Measurements from ENCODE around the gene MKS1. TPM values are rescaled to one million over a fixed set of nuclear protein-coding genes. Genes with fewer than 3 reads are reported as not detected.

The MKS1 gene
- total and polyA plus RNA-seq, 2 experiments from 2014 or later = 14.0 to 17.4 TPM

- Histone ChIP-seq H3K36me3 (ENCODE audit: insufficient read depth) (no peaks in the 10 kb centered on the region), H3K9me2 (ENCODE audit: insufficient read depth) (no peaks in the 10 kb centered on the region), H3F3A (replicated peaks; ENCODE audit: low read depth) (no peaks in the 10 kb centered on the region), H3K79me2 (replicated peaks; ENCODE audit: insufficient read depth) (no peaks in the 10 kb centered on the region), H4K20me1 (replicated peaks; ENCODE audit: insufficient read depth) (no peaks in the 10 kb centered on the region), H3K4me1 (ENCODE audit: insufficient read depth) (no peaks in the 10 kb centered on the region), H3K27ac (ENCODE audit: low read depth) (no peak overlapping the region), H2AFZ (no peak overlapping the region), H3K4me3 (no peak overlapping the region), H3K27me3 (ENCODE audit: insufficient read depth) (0 out of 2 replicates have a peak, but pooled peaks cover 3% of the 10 kb centered on the region), H3K4me2 (no peak overlapping the region)
- ATAC-seq = no peak
- no peak for DNase-seq (ENCODE audit: low spot score)
- Mint-ChIP-seq H3K4me1 (no peaks in the 10 kb centered on the region; the same call in 2 of the 3 replicates), H3K9me3 (no peaks in the 10 kb centered on the region), H3K27me3 (ENCODE audit: insufficient read depth, low read depth, poor library complexity) (peaks cover 19% of the 10 kb centered on the region), H3K36me3 (ENCODE audit: low read depth) (no peaks in the 10 kb centered on the region), H3K4me3 (no peak overlapping the region), H3K27ac (no peak overlapping the region)
- TF ChIP-seq REST (IDR thresholded peaks at IDR 0.05; ENCODE audit: unreplicated experiment) = no peak
- TF ChIP-seq POLR2AphosphoS5 (IDR thresholded peaks at IDR 0.05; ENCODE audit: low read depth) = no peak
- no peak for TF ChIP-seq STAT1 (IDR thresholded peaks at IDR 0.05; ENCODE audit: unreplicated experiment)
- TF ChIP-seq ZNF114 (CRISPR knock-in tag; IDR thresholded peaks at IDR 0.05) = no peak
- no peak for TF ChIP-seq EZH2 (IDR thresholded peaks at IDR 0.05; ENCODE audit: low read depth, unreplicated experiment)
- no peak for TF ChIP-seq JUNB (IDR thresholded peaks at IDR 0.05; ENCODE audit: unreplicated experiment)
- no peak for TF ChIP-seq ZNF331 (CRISPR knock-in tag; IDR thresholded peaks at IDR 0.05; ENCODE audit: low read depth)
- TF ChIP-seq ZNF462 (CRISPR knock-in tag; IDR thresholded peaks at IDR 0.05) = no peak
- no peak for TF ChIP-seq CTCF (conservative IDR thresholded peaks at IDR 0.05; ENCODE audit: low read depth in 2 of 2)
- no peak for TF ChIP-seq EZH2phosphoT487 (IDR thresholded peaks at IDR 0.05; ENCODE audit: unreplicated experiment)
Measured at GRCh38 chr17:58196610-58197009, 22.4 kb downstream of the MKS1 start.

All from GM23338 (cell line).